Transverse colon (tissue), 4 donors: ENCODE measurements around the gene MBNL1.

Experiments
- CTCF ChIP-seq, 5 experiments: fragments of 200-600 bp in 3 of 5; fragments of 450-650 bp in 2 of 5; sonication (generic) in 3 of 5; IDR thresholded peaks; 1 replicate in 2 of 5; 2 replicates in 3 of 5; pipeline ENCODE4 v1.5.1; 2016 to 2017; ENCODE audit warnings: antibody characterized with exemption in 5 of 5, inconsistent platforms in 3 of 5, mild to moderate bottlenecking in 2 of 5, moderate library complexity in 1 of 5
- EP300 ChIP-seq: sonication (generic); formaldehyde crosslinking; IDR thresholded peaks from one replicate; pipeline ENCODE4 v1.6.1; 2017; ENCODE audit warnings: antibody characterized with exemption, low read depth
- POLR2A ChIP-seq: fragments of 450-650 bp; IDR thresholded peaks from one replicate; pipeline ENCODE4 v1.6.1; 2016; ENCODE audit warnings: antibody characterized with exemption, mild to moderate bottlenecking, moderate library complexity
- POLR2AphosphoS5 ChIP-seq, 3 donors: sonication (generic); formaldehyde crosslinking; IDR thresholded peaks; one replicate each; pipeline ENCODE4 v1.6.1; 2016; ENCODE audit warnings: antibody characterized with exemption in 3 of 3

- TF ChIP-seq CTCF (IDR thresholded peaks at IDR 0.05) = no peak
- no peak for TF ChIP-seq POLR2AphosphoS5 (IDR thresholded peaks at IDR 0.05)
- no peak for TF ChIP-seq EP300
- no peak for TF ChIP-seq POLR2A
Observed at GRCh38 chr3:152317184-152317583, 48.5 kb downstream of the MBNL1 start.
